Measurements from ENCODE around the gene DENND1A. TPM values are rescaled to one million over a fixed set of nuclear protein-coding genes. Genes with fewer than 3 reads are reported as not detected.
"Not testable (repeated sequence)": the region's sequence is repeated elsewhere in the genome, so short reads cannot be mapped to it uniquely, and the experiment has no call there.

Gene DENND1A
- polyA plus RNA-seq, 2 donors = 4.6 to 4.8 TPM

GRCh38 chr9:123735376-123735775 is 194.6 kb downstream of the DENND1A start:
- 95 to 96% methylated on average over 4 of the region's 4 CpGs for WGBS, 2 donors
- Histone ChIP-seq H3K36me3 (ENCODE audit: control insufficient read depth in 2 of 2, insufficient read depth in 2 of 2, low read length in 1 of 2) (no peaks in the 10 kb centered on the region), H3K4me3 (ENCODE audit: low read depth in 1 of 2, low read length in 2 of 2) (no peak overlapping the region), H3K9me3 (ENCODE audit: control insufficient read depth in 2 of 2, insufficient read depth in 1 of 2, low read depth in 1 of 2, low read length in 1 of 2) (no peaks in the 10 kb centered on the region), H3K27me3 (ENCODE audit: control insufficient read depth in 1 of 2, insufficient read depth in 2 of 2, low read length in 2 of 2) (no peaks in the 10 kb centered on the region), H3K27ac (ENCODE audit: low read depth in 2 of 2, low read length in 1 of 2) (no peak overlapping the region), H3K4me1 (ENCODE audit: control insufficient read depth in 2 of 2, insufficient read depth in 2 of 2, low read length in 1 of 2) (no peaks in the 10 kb centered on the region)

- H3K27me3 ChIP-seq (ENCODE audit: control insufficient read depth in 1 of 2, insufficient read depth in 2 of 2, low read length in 2 of 2); H3K4me3 ChIP-seq (ENCODE audit: low read depth in 1 of 2, low read length in 2 of 2); H3K36me3 ChIP-seq (ENCODE audit: control insufficient read depth in 2 of 2, insufficient read depth in 2 of 2, low read length in 1 of 2); H3K4me1 ChIP-seq (ENCODE audit: control insufficient read depth in 2 of 2, insufficient read depth in 2 of 2, low read length in 1 of 2); H3K9me3 ChIP-seq (ENCODE audit: control insufficient read depth in 2 of 2, insufficient read depth in 1 of 2, low read depth in 1 of 2, low read length in 1 of 2); H3K27ac ChIP-seq (ENCODE audit: low read depth in 2 of 2, low read length in 1 of 2): not testable (repeated sequence)
- WGBS, 2 donors = 97 to 100% methylated on average over 5 of the region's 5 CpGs
Observed at GRCh38 chr9:123728571-123728970, 201.4 kb downstream of the DENND1A start.

- Histone ChIP-seq H3K4me3 (ENCODE audit: low read depth in 1 of 2, low read length in 2 of 2) (no peak overlapping the region), H3K27ac (ENCODE audit: low read depth in 2 of 2, low read length in 1 of 2) (no peak overlapping the region), H3K27me3 (ENCODE audit: control insufficient read depth in 1 of 2, insufficient read depth in 2 of 2, low read length in 2 of 2) (no peaks in the 10 kb centered on the region), H3K9me3 (ENCODE audit: control insufficient read depth in 2 of 2, insufficient read depth in 1 of 2, low read depth in 1 of 2, low read length in 1 of 2) (peaks cover 4 to 5% of the 10 kb centered on the region in 2 donors), H3K4me1 (ENCODE audit: control insufficient read depth in 2 of 2, insufficient read depth in 2 of 2, low read length in 1 of 2) (no peaks in the 10 kb centered on the region), H3K36me3 (ENCODE audit: control insufficient read depth in 2 of 2, insufficient read depth in 2 of 2, low read length in 1 of 2) (no peaks in the 10 kb centered on the region)
- WGBS, 2 donors = 91 to 100% methylated on average over 1 of the region's 1 CpG
Observed at GRCh38 chr9:123727332-123727731, 202.6 kb downstream of the DENND1A start.

- Histone ChIP-seq H3K4me1 (ENCODE audit: control insufficient read depth in 2 of 2, insufficient read depth in 2 of 2, low read length in 1 of 2) (no peaks in the 10 kb centered on the region), H3K27me3 (ENCODE audit: control insufficient read depth in 1 of 2, insufficient read depth in 2 of 2, low read length in 2 of 2) (no peaks in the 10 kb centered on the region), H3K36me3 (ENCODE audit: control insufficient read depth in 2 of 2, insufficient read depth in 2 of 2, low read length in 1 of 2) (no peaks in the 10 kb centered on the region), H3K27ac (ENCODE audit: low read depth in 2 of 2, low read length in 1 of 2) (no peak overlapping the region), H3K4me3 (ENCODE audit: low read depth in 1 of 2, low read length in 2 of 2) (no peak overlapping the region), H3K9me3 (ENCODE audit: control insufficient read depth in 2 of 2, insufficient read depth in 1 of 2, low read depth in 1 of 2, low read length in 1 of 2) (peaks cover 5 to 6% of the 10 kb centered on the region in 2 donors)
- WGBS, 2 donors = 70 to 77% methylated on average over 8 of the region's 8 CpGs
Observed at GRCh38 chr9:123725389-123725788, 204.5 kb downstream of the DENND1A start.

GRCh38 chr9:123724211-123724796 is 205.6 kb downstream of the DENND1A start:
- no peaks in the 10 kb centered on the region for H3K4me1 ChIP-seq (ENCODE audit: control insufficient read depth in 2 of 2, insufficient read depth in 2 of 2, low read length in 1 of 2)
- no peaks in the 10 kb centered on the region for H3K27me3 ChIP-seq (ENCODE audit: control insufficient read depth in 1 of 2, insufficient read depth in 2 of 2, low read length in 2 of 2)
- no peaks in the 10 kb centered on the region for H3K36me3 ChIP-seq (ENCODE audit: control insufficient read depth in 2 of 2, insufficient read depth in 2 of 2, low read length in 1 of 2)
- no peak overlapping the region for H3K27ac ChIP-seq (ENCODE audit: low read depth in 2 of 2, low read length in 1 of 2)
- no peak overlapping the region for H3K4me3 ChIP-seq (ENCODE audit: low read depth in 1 of 2, low read length in 2 of 2)
- 88 to 94% methylated on average over 2 of the region's 2 CpGs for WGBS, 2 donors
- H3K9me3 ChIP-seq (ENCODE audit: control insufficient read depth in 2 of 2, insufficient read depth in 1 of 2, low read depth in 1 of 2, low read length in 1 of 2) = peaks cover 5 to 6% of the 10 kb centered on the region in 2 donors

- Histone ChIP-seq H3K27me3 (ENCODE audit: control insufficient read depth in 1 of 2, insufficient read depth in 2 of 2, low read length in 2 of 2) (no peaks in the 10 kb centered on the region), H3K9me3 (ENCODE audit: control insufficient read depth in 2 of 2, insufficient read depth in 1 of 2, low read depth in 1 of 2, low read length in 1 of 2) (peaks cover 5 to 6% of the 10 kb centered on the region in 2 donors), H3K4me3 (ENCODE audit: low read depth in 1 of 2, low read length in 2 of 2) (no peak overlapping the region), H3K36me3 (ENCODE audit: control insufficient read depth in 2 of 2, insufficient read depth in 2 of 2, low read length in 1 of 2) (no peaks in the 10 kb centered on the region), H3K4me1 (ENCODE audit: control insufficient read depth in 2 of 2, insufficient read depth in 2 of 2, low read length in 1 of 2) (no peaks in the 10 kb centered on the region), H3K27ac (ENCODE audit: low read depth in 2 of 2, low read length in 1 of 2) (no peak overlapping the region)
- 92 to 95% methylated on average over 4 of the region's 4 CpGs for WGBS, 2 donors
Observed at GRCh38 chr9:123723135-123723875, 206.6 kb downstream of the DENND1A start.

GRCh38 chr9:123722378-123722777 is 207.5 kb downstream of the DENND1A start:
- no peaks in the 10 kb centered on the region for H3K27me3 ChIP-seq (ENCODE audit: control insufficient read depth in 1 of 2, insufficient read depth in 2 of 2, low read length in 2 of 2)
- peaks cover 5 to 6% of the 10 kb centered on the region in 2 donors for H3K9me3 ChIP-seq (ENCODE audit: control insufficient read depth in 2 of 2, insufficient read depth in 1 of 2, low read depth in 1 of 2, low read length in 1 of 2)
- H3K27ac ChIP-seq (ENCODE audit: low read depth in 2 of 2, low read length in 1 of 2) = no peak overlapping the region
- no peak overlapping the region for H3K4me3 ChIP-seq (ENCODE audit: low read depth in 1 of 2, low read length in 2 of 2)
- WGBS, 2 donors = 96 to 97% methylated on average over 4 of the region's 4 CpGs
- H3K4me1 ChIP-seq (ENCODE audit: control insufficient read depth in 2 of 2, insufficient read depth in 2 of 2, low read length in 1 of 2) = no peaks in the 10 kb centered on the region
- no peaks in the 10 kb centered on the region for H3K36me3 ChIP-seq (ENCODE audit: control insufficient read depth in 2 of 2, insufficient read depth in 2 of 2, low read length in 1 of 2)

- WGBS, 2 donors = 93 to 97% methylated on average over 1 of the region's 1 CpG
- Histone ChIP-seq H3K9me3 (ENCODE audit: control insufficient read depth in 2 of 2, insufficient read depth in 1 of 2, low read depth in 1 of 2, low read length in 1 of 2) (peaks cover 5 to 6% of the 10 kb centered on the region in 2 donors), H3K4me3 (ENCODE audit: low read depth in 1 of 2, low read length in 2 of 2) (no peak overlapping the region), H3K36me3 (ENCODE audit: control insufficient read depth in 2 of 2, insufficient read depth in 2 of 2, low read length in 1 of 2) (no peaks in the 10 kb centered on the region), H3K27me3 (ENCODE audit: control insufficient read depth in 1 of 2, insufficient read depth in 2 of 2, low read length in 2 of 2) (no peaks in the 10 kb centered on the region), H3K4me1 (ENCODE audit: control insufficient read depth in 2 of 2, insufficient read depth in 2 of 2, low read length in 1 of 2) (no peaks in the 10 kb centered on the region), H3K27ac (ENCODE audit: low read depth in 2 of 2, low read length in 1 of 2) (no peak overlapping the region)
Observed at GRCh38 chr9:123718188-123718587, 211.7 kb downstream of the DENND1A start.

- Histone ChIP-seq H3K36me3 (ENCODE audit: control insufficient read depth in 2 of 2, insufficient read depth in 2 of 2, low read length in 1 of 2) (no peaks in the 10 kb centered on the region), H3K4me1 (ENCODE audit: control insufficient read depth in 2 of 2, insufficient read depth in 2 of 2, low read length in 1 of 2) (no peaks in the 10 kb centered on the region)
Observed at GRCh38 chr9:123717581-123718175, 212.2 kb downstream of the DENND1A start.

More at GRCh38 chr9:123717581-123718175, 212.2 kb downstream of the DENND1A start:
- Histone ChIP-seq H3K4me3 (ENCODE audit: low read depth in 1 of 2, low read length in 2 of 2) (no peak overlapping the region), H3K27ac (ENCODE audit: low read depth in 2 of 2, low read length in 1 of 2) (no peak overlapping the region), H3K9me3 (ENCODE audit: control insufficient read depth in 2 of 2, insufficient read depth in 1 of 2, low read depth in 1 of 2, low read length in 1 of 2) (peaks cover 4% of the 10 kb centered on the region in 2 donors), H3K27me3 (ENCODE audit: control insufficient read depth in 1 of 2, insufficient read depth in 2 of 2, low read length in 2 of 2) (no peaks in the 10 kb centered on the region)

Data from esophagus (tissue), 2 donors.